OCI-LY1 (cell line): ENCODE measurements around the gene TMEM79.
A peak's percentile ranks its signal among the peaks of the same experiment; 100 is the strongest.

Experiments
- H2AFZ ChIP-seq: fragments of 200-600 bp; sonication (generic), shearing (Covaris generic); 2 replicates; pipeline ENCODE4 v1.6.0; 2014; ENCODE audit warnings: antibody characterized with exemption, mild to moderate bottlenecking, low read length
- H3F3A ChIP-seq: fragments of 200-600 bp; sonication (generic), shearing (Covaris generic); 2 replicates; pipeline ENCODE4 v1.6.0; 2014; ENCODE audit warnings: mild to moderate bottlenecking, antibody characterized with exemption, low read length, moderate library complexity; ENCODE audit not compliant: insufficient read depth
- H3K27ac ChIP-seq: fragments of 200-600 bp; sonication (generic); 2 replicates; pipeline ENCODE4 v1.5.1; 2014; ENCODE audit warnings: low read length, mixed run types, mild to moderate bottlenecking, low read depth; ENCODE audit not compliant: poor library complexity, severe bottlenecking
- H3K27me3 ChIP-seq: fragments of 200-600 bp; sonication (generic); 2 replicates; pipeline ENCODE4 v1.6.0; 2014; ENCODE audit warnings: antibody characterized with exemption, mild to moderate bottlenecking, low read length, moderate library complexity; ENCODE audit not compliant: insufficient read depth
- H3K36me3 ChIP-seq: fragments of 200-600 bp; sonication (generic); 2 replicates; pipeline ENCODE4 v1.6.1; 2014; ENCODE audit warnings: mild to moderate bottlenecking, antibody characterized with exemption, low read length, moderate library complexity, mixed read lengths; ENCODE audit not compliant: insufficient read depth
- H3K4me1 ChIP-seq: fragments of 200-600 bp; sonication (generic); 2 replicates; pipeline ENCODE4 v1.5.1; 2014; ENCODE audit warnings: mild to moderate bottlenecking, low read length, moderate library complexity; ENCODE audit not compliant: insufficient read depth, severe bottlenecking
- H3K4me2 ChIP-seq: fragments of 200-600 bp; sonication (generic), shearing (Covaris generic); 2 replicates; pipeline ENCODE4 v1.6.1; 2014; ENCODE audit warnings: low read length
- H3K4me3 ChIP-seq: fragments of 200-600 bp; sonication (generic); 2 replicates; pipeline ENCODE4 v1.5.1; 2014; ENCODE audit warnings: low read length, low read depth, mild to moderate bottlenecking, mixed read lengths; ENCODE audit not compliant: poor library complexity, severe bottlenecking
- H3K79me2 ChIP-seq: fragments of 200-600 bp; shearing (Covaris generic); 2 replicates; pipeline ENCODE4 v1.6.1; 2016; ENCODE audit warnings: mixed run types, low read length, mixed read lengths; ENCODE audit not compliant: insufficient read depth
- H3K9ac ChIP-seq: fragments of 200-600 bp; sonication (generic), shearing (Covaris generic); 2 replicates; pipeline ENCODE4 v1.6.1; 2014; ENCODE audit warnings: mild to moderate bottlenecking, low read length, mixed read lengths
- H3K9me2 ChIP-seq: fragments of 200-600 bp; sonication (generic), shearing (Covaris generic); 2 replicates; pipeline ENCODE4 v1.6.1; 2014; ENCODE audit warnings: low read depth, mild to moderate bottlenecking, low read length, mixed read lengths
- H3K9me3 ChIP-seq: fragments of 200-600 bp; shearing (Covaris generic); 2 replicates; pipeline ENCODE4 v1.6.1; 2014; ENCODE audit warnings: low read length, mixed read lengths
- H4K20me1 ChIP-seq: fragments of 200-600 bp; sonication (generic), shearing (Covaris generic); 2 replicates; pipeline ENCODE4 v1.6.0; 2016; ENCODE audit warnings: mild to moderate bottlenecking, low read length; ENCODE audit not compliant: insufficient read depth
- CTCF ChIP-seq: fragments of 200-600 bp; sonication (generic), shearing (Covaris generic); IDR thresholded peaks from 2 replicates; pipeline ENCODE4 v1.5.1; 2017; ENCODE audit warnings: mild to moderate bottlenecking, antibody characterized with exemption, low read length, moderate library complexity, mixed read lengths
- EZH2 ChIP-seq: fragments of 200-600 bp; sonication (generic), shearing (Covaris generic); IDR thresholded peaks from 2 replicates; pipeline ENCODE4 v1.8.0; 2017; ENCODE audit warnings: borderline replicate concordance, mixed run types, mild to moderate bottlenecking, antibody characterized with exemption, low read length, moderate library complexity, mixed read lengths

TMEM79 gene

GRCh38 chr1:156279837-156280236 lies 4.3 kb upstream of the TMEM79 start:
- H3K79me2 ChIP-seq = peaks cover 37% of the 10 kb centered on the region
- no peaks in the 10 kb centered on the region for H4K20me1 ChIP-seq
- H3K36me3 ChIP-seq = peaks cover 56% of the 10 kb centered on the region

DNA sequence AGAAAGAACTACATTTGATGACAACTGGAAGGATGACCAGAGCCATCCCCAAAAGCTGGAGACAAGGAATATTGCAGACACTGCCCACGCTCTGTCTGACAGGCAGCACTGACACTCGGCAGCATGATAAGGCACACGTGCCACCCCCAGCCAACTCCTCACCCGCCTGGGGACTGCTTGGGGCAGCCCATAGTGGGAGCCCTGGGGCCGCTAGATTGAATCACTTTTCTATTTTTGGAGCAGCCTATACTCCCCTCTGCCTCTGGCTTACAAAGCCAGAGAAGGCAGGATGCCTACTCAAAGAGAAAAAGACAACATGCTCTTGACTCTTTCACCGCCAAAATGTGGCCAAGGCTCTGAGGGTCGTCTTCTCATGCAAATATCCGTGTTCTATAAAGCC lies 2.8 kb upstream of the TMEM79 start:
- no peaks in the 10 kb centered on the region for H3F3A ChIP-seq
- TF ChIP-seq CTCF = peak; percentile 32
- TF ChIP-seq EZH2 = no peak
- H3K79me2 ChIP-seq = peaks cover 37% of the 10 kb centered on the region
- no peak overlapping the region for H2AFZ ChIP-seq
- H3K9me3 ChIP-seq = no peaks in the 10 kb centered on the region
- H3K4me2 ChIP-seq = peak overlapping the region; percentile 97
- H4K20me1 ChIP-seq = no peaks in the 10 kb centered on the region
- peaks cover 43% of the 10 kb centered on the region for H3K36me3 ChIP-seq
- H3K9ac ChIP-seq = peak overlapping the region; percentile 98
- peak overlapping the region; percentile 95 for H3K4me3 ChIP-seq
- no peaks in the 10 kb centered on the region for H3K9me2 ChIP-seq
- H3K4me1 ChIP-seq = peaks cover 29% of the 10 kb centered on the region
- H3K27me3 ChIP-seq = no peaks in the 10 kb centered on the region
- peak overlapping the region; percentile 79 for H3K27ac ChIP-seq

More at GRCh38 chr1:156279837-156280236, 4.3 kb upstream of the TMEM79 start:
- H3K27me3 ChIP-seq = no peaks in the 10 kb centered on the region
- peaks cover 29% of the 10 kb centered on the region for H3K4me1 ChIP-seq
- no peak overlapping the region for H3K9ac ChIP-seq
- no peaks in the 10 kb centered on the region for H3K9me2 ChIP-seq
- TF ChIP-seq CTCF (no peak), EZH2 (no peak)
- no peak overlapping the region for H3K27ac ChIP-seq
- no peaks in the 10 kb centered on the region for H3F3A ChIP-seq
- H3K4me3 ChIP-seq = no peak overlapping the region
- no peaks in the 10 kb centered on the region for H3K9me3 ChIP-seq
- H3K4me2 ChIP-seq = no peak overlapping the region
- no peak overlapping the region for H2AFZ ChIP-seq

- no peaks in the 10 kb centered on the region for H3K9me3 ChIP-seq
- H3K36me3 ChIP-seq = peaks cover 37% of the 10 kb centered on the region
- no peak for TF ChIP-seq CTCF
- no peak for TF ChIP-seq EZH2
- peak overlapping the region; percentile 97 for H3K4me2 ChIP-seq
- peak overlapping the region; percentile 98 for H3K9ac ChIP-seq
- no peak overlapping the region for H2AFZ ChIP-seq
- peaks cover 29% of the 10 kb centered on the region for H3K4me1 ChIP-seq
- peak overlapping the region; percentile 79 for H3K27ac ChIP-seq
- peak overlapping the region; percentile 95 for H3K4me3 ChIP-seq
- H3K27me3 ChIP-seq = no peaks in the 10 kb centered on the region
- no peaks in the 10 kb centered on the region for H4K20me1 ChIP-seq
- H3F3A ChIP-seq = no peaks in the 10 kb centered on the region
- peaks cover 37% of the 10 kb centered on the region for H3K79me2 ChIP-seq
- no peaks in the 10 kb centered on the region for H3K9me2 ChIP-seq
These were observed 2.2 kb upstream of the TMEM79 start for GRCh38 chr1:156281693-156282478.
